Transverse colon (tissue), 4 donors: ENCODE measurements around the gene ALDH16A1. TPM values are rescaled to one million over a fixed set of nuclear protein-coding genes. Genes with fewer than 3 reads are reported as not detected.

Experiments used
- DNase-seq: peaks from one replicate; pipeline ENCODE4 v3.0.0-alpha.2; 2019
- H3K27ac ChIP-seq, 4 donors: fragments of 200-600 bp; sonication (generic); 2 replicates each; pipeline ENCODE4 v1.5.1; 2016 to 2018; ENCODE audit warnings: inconsistent platforms in 4 of 4
- H3K27me3 ChIP-seq: fragments of 200-600 bp; sonication (generic); 2 replicates; pipeline ENCODE4 v1.5.1; 2017; ENCODE audit warnings: inconsistent platforms
- H3K36me3 ChIP-seq, 4 donors: fragments of 200-600 bp; sonication (generic); 2 replicates each; pipeline ENCODE4 v1.5.1; 2017 to 2019; ENCODE audit warnings: inconsistent platforms in 4 of 4
- H3K4me1 ChIP-seq, 4 donors: fragments of 200-600 bp; sonication (generic); 2 replicates each; pipeline ENCODE4 v1.5.1; 2017 to 2020; ENCODE audit warnings: inconsistent platforms in 4 of 4
- H3K4me3 ChIP-seq, 4 donors: fragments of 200-600 bp; sonication (generic); 1 replicate in 1 of 4; 2 replicates in 3 of 4; pipeline versions ENCODE4 v1.5.1 to v1.6.1; 2017 to 2019; ENCODE audit warnings: inconsistent platforms in 4 of 4
- H3K9me3 ChIP-seq, 2 donors: fragments of 200-600 bp; sonication (generic); 2 replicates each; pipeline ENCODE4 v1.5.1; 2017 to 2019; ENCODE audit warnings: inconsistent platforms in 2 of 2
- EP300 ChIP-seq: sonication (generic); formaldehyde crosslinking; IDR thresholded peaks from one replicate; pipeline ENCODE4 v1.6.1; 2017; ENCODE audit warnings: antibody characterized with exemption, low read depth
- POLR2A ChIP-seq: fragments of 450-650 bp; IDR thresholded peaks from one replicate; pipeline ENCODE4 v1.6.1; 2016; ENCODE audit warnings: antibody characterized with exemption, mild to moderate bottlenecking, moderate library complexity
- POLR2AphosphoS5 ChIP-seq, 3 donors: sonication (generic); formaldehyde crosslinking; IDR thresholded peaks; one replicate each; pipeline ENCODE4 v1.6.1; 2016; ENCODE audit warnings: antibody characterized with exemption in 3 of 3
- WGBS, 2 donors: methylation state at CpG; one replicate each; pipeline ENCODE4 v1.1.5; 2018; ENCODE audit warnings: low coverage in 1 of 2; 5-methylcytosine and 5-hydroxymethylcytosine counted together
- in situ Hi-C, 4 donors: fragments of 200-750 bp; cut with MboI; loops; one replicate each; pipeline versions ENCODE4 v1.15.0 to v1.15.1; 2017; ENCODE audit warnings: low sequenced_read_pairs in 3 of 4, low pct_ligation_motif_present in 1 of 4, low pct_unique_long_range_greater_than_20kb in 1 of 4
- intact Hi-C: fragments of 100-400 bp; cut with DNase I; formaldehyde crosslinking; loops from one replicate; pipeline ENCODE4 v1.15.1; 2023; ENCODE audit warnings: low total_unique reads
- total RNA-seq, 4 donors: library from RNA; depleted of rRNA; stranded (reverse); fragments of >200 nt; gene quantifications; one replicate each; pipeline ENCODE4 v1.1.0, GENCODE V29; 2016
- TF ChIP-seq, protein P1 (sequence below), 5 experiments: fragments of 200-600 bp in 3 of 5; fragments of 450-650 bp in 2 of 5; sonication (generic) in 3 of 5; IDR thresholded peaks; 1 replicate in 2 of 5; 2 replicates in 3 of 5; pipeline ENCODE4 v1.5.1; 2016 to 2017; ENCODE audit warnings: antibody characterized with exemption in 5 of 5, inconsistent platforms in 3 of 5, mild to moderate bottlenecking in 2 of 5, moderate library complexity in 1 of 5

ALDH16A1 gene
- total RNA-seq, 4 donors from 2014 or later = 24.3 to 465 (median 43.1) TPM

DNA sequence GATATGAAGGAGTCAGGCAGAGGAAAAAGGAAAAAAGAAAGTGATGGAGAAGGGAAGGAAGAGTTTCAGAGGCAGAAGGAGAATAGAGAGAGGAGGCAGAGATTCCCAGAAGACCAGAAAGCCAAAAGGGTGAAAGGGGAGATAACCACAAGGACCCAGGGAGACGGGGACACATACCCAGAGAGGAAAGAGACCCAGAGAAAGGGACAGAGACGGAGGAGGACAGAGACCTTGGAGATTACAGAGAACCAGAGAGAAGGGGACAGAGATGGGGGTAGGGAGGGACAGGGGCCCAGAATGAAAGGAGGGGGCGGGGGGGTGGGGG lies 31.2 kb upstream of the ALDH16A1 start:
- H3K27me3 ChIP-seq = peaks cover 100% of the 10 kb centered on the region
- intact Hi-C loops = no loop called here

GRCh38 chr19:49422407-49423070 lies 30.5 kb upstream of the ALDH16A1 start:
- in situ Hi-C loops = no loop called here
- peaks cover 100% of the 10 kb centered on the region for H3K27me3 ChIP-seq

More for the DNA sequence above, 31.2 kb upstream of the ALDH16A1 start:
- no peak overlapping the region for H3K4me3 ChIP-seq
- WGBS, 2 donors = 24 to 25% methylated on average over 2 to 3 of the region's 3 CpGs
- no peak for DNase-seq
- peaks cover 3 to 27% (median 18%) of the 10 kb centered on the region in 4 donors for H3K4me1 ChIP-seq
- no peaks in the 10 kb centered on the region for H3K9me3 ChIP-seq
- H3K27ac ChIP-seq = no peak overlapping the region
- in situ Hi-C loops = no loop called here
- no peaks in the 10 kb centered on the region for H3K36me3 ChIP-seq
- TF ChIP-seq, protein P1, sequence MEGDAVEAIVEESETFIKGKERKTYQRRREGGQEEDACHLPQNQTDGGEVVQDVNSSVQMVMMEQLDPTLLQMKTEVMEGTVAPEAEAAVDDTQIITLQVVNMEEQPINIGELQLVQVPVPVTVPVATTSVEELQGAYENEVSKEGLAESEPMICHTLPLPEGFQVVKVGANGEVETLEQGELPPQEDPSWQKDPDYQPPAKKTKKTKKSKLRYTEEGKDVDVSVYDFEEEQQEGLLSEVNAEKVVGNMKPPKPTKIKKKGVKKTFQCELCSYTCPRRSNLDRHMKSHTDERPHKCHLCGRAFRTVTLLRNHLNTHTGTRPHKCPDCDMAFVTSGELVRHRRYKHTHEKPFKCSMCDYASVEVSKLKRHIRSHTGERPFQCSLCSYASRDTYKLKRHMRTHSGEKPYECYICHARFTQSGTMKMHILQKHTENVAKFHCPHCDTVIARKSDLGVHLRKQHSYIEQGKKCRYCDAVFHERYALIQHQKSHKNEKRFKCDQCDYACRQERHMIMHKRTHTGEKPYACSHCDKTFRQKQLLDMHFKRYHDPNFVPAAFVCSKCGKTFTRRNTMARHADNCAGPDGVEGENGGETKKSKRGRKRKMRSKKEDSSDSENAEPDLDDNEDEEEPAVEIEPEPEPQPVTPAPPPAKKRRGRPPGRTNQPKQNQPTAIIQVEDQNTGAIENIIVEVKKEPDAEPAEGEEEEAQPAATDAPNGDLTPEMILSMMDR (IDR thresholded peaks at IDR 0.05) = no peak
- TF ChIP-seq EP300 (no peak), POLR2AphosphoS5 (IDR thresholded peaks at IDR 0.05) (no peak), POLR2A (no peak)

GRCh38 chr19:49423071-49423984 lies 29.7 kb upstream of the ALDH16A1 start, which contains the start of gene PTH2:
TSS of gene PTH2 (minus strand) at chr19:49423441. CDS start at chr19:49423339, 102 bp downstream.
- WGBS, 2 donors = 12 to 15% methylated on average over 8 to 41 of the region's 42 CpGs

More at GRCh38 chr19:49422407-49423070, 30.5 kb upstream of the ALDH16A1 start:
- no peak for DNase-seq
- TF ChIP-seq POLR2A = no peak
- TF ChIP-seq, protein P1 (IDR thresholded peaks at IDR 0.05) = peak; percentile 12 to 42 (median 20)
- H3K4me1 ChIP-seq = peaks cover 3 to 27% (median 18%) of the 10 kb centered on the region in 4 donors
- 6 to 60% methylated on average over 1 to 49 of the region's 58 CpGs for WGBS, 2 donors
- intact Hi-C loops = no loop called here
- H3K36me3 ChIP-seq = no peaks in the 10 kb centered on the region
- peak overlapping the region in 2 of 4 donors; percentile 15 to 42 for H3K4me3 ChIP-seq
- no peak overlapping the region for H3K27ac ChIP-seq
- H3K9me3 ChIP-seq = no peaks in the 10 kb centered on the region

DNA sequence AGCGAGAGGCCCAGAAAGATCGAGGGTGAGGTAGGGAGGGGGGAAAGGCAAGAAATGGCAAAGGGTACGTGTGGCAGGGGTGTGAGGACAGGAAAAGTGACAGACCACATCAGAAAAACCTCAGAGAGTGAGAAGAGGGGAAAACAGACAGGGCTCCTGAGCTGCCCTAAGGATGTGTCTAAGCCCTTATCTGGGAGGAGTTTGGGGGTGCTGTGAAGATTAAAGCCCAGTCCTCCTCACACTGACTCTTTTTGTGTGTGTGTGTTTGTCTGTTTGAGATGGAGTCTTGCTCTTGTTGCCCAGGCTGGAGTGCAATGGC lies 29.1 kb upstream of the ALDH16A1 start:
- in situ Hi-C loops = no loop called here
- DNase-seq = no peak
- 0 to 12% methylated on average over 3 of the region's 3 CpGs for WGBS, 2 donors

More at GRCh38 chr19:49423071-49423984, 29.7 kb upstream of the ALDH16A1 start, which contains the start of gene PTH2:
- H3K36me3 ChIP-seq = no peaks in the 10 kb centered on the region
- peaks cover 9 to 34% (median 25%) of the 10 kb centered on the region in 4 donors for H3K4me1 ChIP-seq
- in situ Hi-C loops = no loop called here
- intact Hi-C loops = no loop called here
- no peak for DNase-seq
- TF ChIP-seq POLR2A (no peak), POLR2AphosphoS5 (IDR thresholded peaks at IDR 0.05) (no peak), EP300 (no peak)
- TF ChIP-seq, protein P1 (IDR thresholded peaks at IDR 0.05) = no peak
- no peaks in the 10 kb centered on the region for H3K9me3 ChIP-seq
- H3K4me3 ChIP-seq = peak within 1 kb of the TSS in 2 of 4 donors; percentile 15 to 42
- no peak within 1 kb of the TSS for H3K27ac ChIP-seq
- peaks cover 100% of the 10 kb centered on the region for H3K27me3 ChIP-seq

More for the DNA sequence above, 29.1 kb upstream of the ALDH16A1 start:
- H3K27me3 ChIP-seq = peaks cover 100% of the 10 kb centered on the region
- TF ChIP-seq POLR2AphosphoS5 (IDR thresholded peaks at IDR 0.05) (no peak), EP300 (no peak), POLR2A (no peak)
- TF ChIP-seq, protein P1 (IDR thresholded peaks at IDR 0.05) = no peak
- peaks cover 9 to 38% (median 29%) of the 10 kb centered on the region in 4 donors for H3K4me1 ChIP-seq
- intact Hi-C loops = no loop called here
- H3K4me3 ChIP-seq = no peak overlapping the region
- H3K27ac ChIP-seq = no peak overlapping the region
- H3K36me3 ChIP-seq = no peaks in the 10 kb centered on the region
- no peaks in the 10 kb centered on the region for H3K9me3 ChIP-seq
